Measurements from ENCODE around the gene ZNF500. TPM values are rescaled to one million over a fixed set of nuclear protein-coding genes. Genes with fewer than 3 reads are reported as not detected.

Gene ZNF500
- total and polyA plus RNA-seq, 2 experiments from 2014 or later: 5.8 to 15.3 TPM

DNA sequence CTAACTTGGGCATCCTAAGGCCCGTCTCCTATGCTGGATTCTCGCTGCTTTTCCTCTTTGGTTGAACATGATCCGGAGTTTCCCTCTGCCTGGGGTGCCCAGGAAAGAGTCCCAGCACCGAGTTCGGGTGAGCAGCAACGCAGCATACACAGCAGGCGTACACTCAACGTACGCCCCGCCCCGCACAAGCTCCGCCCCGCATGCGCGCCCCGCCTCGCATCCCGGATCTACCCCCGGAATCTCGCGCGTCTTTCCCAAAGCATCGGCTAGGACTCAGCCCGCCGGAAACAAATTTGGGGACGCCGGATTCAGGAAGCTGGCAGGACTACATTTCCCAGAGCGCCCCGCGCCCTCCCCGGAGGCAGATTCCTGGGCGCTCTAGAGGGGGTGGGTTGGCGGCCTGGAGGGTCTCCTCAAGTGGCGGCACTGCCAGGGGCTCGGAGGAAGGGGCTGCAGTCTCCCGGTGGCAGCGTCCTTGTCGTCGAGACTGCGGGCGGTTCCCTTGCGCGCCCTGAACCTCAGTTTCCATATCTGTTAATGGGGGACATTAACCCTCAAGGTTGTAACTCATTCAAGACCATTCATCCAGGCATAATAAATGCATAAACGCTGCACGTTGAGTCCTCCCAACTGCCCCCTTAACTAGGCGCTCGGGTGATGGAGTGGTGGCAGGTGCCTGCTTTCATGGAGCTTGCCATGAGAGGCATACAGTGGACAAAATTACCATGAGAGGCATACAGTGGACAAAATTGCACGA is 1.8 kb upstream of the ZNF500 start:
- peaks cover 17% of the 10 kb centered on the region; the same call in 1 of the 2 replicates for H3F3A ChIP-seq (replicated peaks; ENCODE audit: low read depth)
- no peaks in the 10 kb centered on the region for H3K27me3 ChIP-seq (ENCODE audit: insufficient read depth)
- Mint-ChIP-seq H3K27ac (peak overlapping the region; percentile 88), H3K4me3 (peak overlapping the region; percentile 80), H3K4me1 (peaks cover 23% of the 10 kb centered on the region), H3K9me3 (no peaks in the 10 kb centered on the region), H3K36me3 (ENCODE audit: low read depth) (peaks cover 15% of the 10 kb centered on the region), H3K27me3 (ENCODE audit: insufficient read depth, low read depth, poor library complexity) (peaks cover 13% of the 10 kb centered on the region)
- peak; percentile 99 for DNase-seq (ENCODE audit: low spot score)
- H3K27ac ChIP-seq (ENCODE audit: low read depth): peak overlapping the region; percentile 98; the same call in 1 of the 2 replicates
- peaks cover 19% of the 10 kb centered on the region for H3K4me1 ChIP-seq (ENCODE audit: insufficient read depth)
- H3K36me3 ChIP-seq (ENCODE audit: insufficient read depth): no peaks in the 10 kb centered on the region
- ATAC-seq: peak; percentile 72
- H3K4me2 ChIP-seq: peak overlapping the region; percentile 89
- H3K4me3 ChIP-seq: peak overlapping the region; percentile 94
- no peaks in the 10 kb centered on the region for H4K20me1 ChIP-seq (replicated peaks; ENCODE audit: insufficient read depth)
- H3K79me2 ChIP-seq (replicated peaks; ENCODE audit: insufficient read depth): peaks cover 17% of the 10 kb centered on the region
- H3K9me2 ChIP-seq (ENCODE audit: insufficient read depth): no peaks in the 10 kb centered on the region
- peak overlapping the region; percentile 90 for H2AFZ ChIP-seq
- peak; percentile 57 for TF ChIP-seq CREB1 (CRISPR knock-in tag; IDR thresholded peaks at IDR 0.05; ENCODE audit: low read depth)
- TF ChIP-seq, protein P1, sequence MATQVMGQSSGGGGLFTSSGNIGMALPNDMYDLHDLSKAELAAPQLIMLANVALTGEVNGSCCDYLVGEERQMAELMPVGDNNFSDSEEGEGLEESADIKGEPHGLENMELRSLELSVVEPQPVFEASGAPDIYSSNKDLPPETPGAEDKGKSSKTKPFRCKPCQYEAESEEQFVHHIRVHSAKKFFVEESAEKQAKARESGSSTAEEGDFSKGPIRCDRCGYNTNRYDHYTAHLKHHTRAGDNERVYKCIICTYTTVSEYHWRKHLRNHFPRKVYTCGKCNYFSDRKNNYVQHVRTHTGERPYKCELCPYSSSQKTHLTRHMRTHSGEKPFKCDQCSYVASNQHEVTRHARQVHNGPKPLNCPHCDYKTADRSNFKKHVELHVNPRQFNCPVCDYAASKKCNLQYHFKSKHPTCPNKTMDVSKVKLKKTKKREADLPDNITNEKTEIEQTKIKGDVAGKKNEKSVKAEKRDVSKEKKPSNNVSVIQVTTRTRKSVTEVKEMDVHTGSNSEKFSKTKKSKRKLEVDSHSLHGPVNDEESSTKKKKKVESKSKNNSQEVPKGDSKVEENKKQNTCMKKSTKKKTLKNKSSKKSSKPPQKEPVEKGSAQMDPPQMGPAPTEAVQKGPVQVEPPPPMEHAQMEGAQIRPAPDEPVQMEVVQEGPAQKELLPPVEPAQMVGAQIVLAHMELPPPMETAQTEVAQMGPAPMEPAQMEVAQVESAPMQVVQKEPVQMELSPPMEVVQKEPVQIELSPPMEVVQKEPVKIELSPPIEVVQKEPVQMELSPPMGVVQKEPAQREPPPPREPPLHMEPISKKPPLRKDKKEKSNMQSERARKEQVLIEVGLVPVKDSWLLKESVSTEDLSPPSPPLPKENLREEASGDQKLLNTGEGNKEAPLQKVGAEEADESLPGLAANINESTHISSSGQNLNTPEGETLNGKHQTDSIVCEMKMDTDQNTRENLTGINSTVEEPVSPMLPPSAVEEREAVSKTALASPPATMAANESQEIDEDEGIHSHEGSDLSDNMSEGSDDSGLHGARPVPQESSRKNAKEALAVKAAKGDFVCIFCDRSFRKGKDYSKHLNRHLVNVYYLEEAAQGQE (IDR thresholded peaks at IDR 0.05; ENCODE audit: unreplicated experiment): no peak
- TF ChIP-seq, protein P2, sequence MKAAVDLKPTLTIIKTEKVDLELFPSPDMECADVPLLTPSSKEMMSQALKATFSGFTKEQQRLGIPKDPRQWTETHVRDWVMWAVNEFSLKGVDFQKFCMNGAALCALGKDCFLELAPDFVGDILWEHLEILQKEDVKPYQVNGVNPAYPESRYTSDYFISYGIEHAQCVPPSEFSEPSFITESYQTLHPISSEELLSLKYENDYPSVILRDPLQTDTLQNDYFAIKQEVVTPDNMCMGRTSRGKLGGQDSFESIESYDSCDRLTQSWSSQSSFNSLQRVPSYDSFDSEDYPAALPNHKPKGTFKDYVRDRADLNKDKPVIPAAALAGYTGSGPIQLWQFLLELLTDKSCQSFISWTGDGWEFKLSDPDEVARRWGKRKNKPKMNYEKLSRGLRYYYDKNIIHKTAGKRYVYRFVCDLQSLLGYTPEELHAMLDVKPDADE (IDR thresholded peaks at IDR 0.05): peak; percentile 92
- TF ChIP-seq, protein P3, sequence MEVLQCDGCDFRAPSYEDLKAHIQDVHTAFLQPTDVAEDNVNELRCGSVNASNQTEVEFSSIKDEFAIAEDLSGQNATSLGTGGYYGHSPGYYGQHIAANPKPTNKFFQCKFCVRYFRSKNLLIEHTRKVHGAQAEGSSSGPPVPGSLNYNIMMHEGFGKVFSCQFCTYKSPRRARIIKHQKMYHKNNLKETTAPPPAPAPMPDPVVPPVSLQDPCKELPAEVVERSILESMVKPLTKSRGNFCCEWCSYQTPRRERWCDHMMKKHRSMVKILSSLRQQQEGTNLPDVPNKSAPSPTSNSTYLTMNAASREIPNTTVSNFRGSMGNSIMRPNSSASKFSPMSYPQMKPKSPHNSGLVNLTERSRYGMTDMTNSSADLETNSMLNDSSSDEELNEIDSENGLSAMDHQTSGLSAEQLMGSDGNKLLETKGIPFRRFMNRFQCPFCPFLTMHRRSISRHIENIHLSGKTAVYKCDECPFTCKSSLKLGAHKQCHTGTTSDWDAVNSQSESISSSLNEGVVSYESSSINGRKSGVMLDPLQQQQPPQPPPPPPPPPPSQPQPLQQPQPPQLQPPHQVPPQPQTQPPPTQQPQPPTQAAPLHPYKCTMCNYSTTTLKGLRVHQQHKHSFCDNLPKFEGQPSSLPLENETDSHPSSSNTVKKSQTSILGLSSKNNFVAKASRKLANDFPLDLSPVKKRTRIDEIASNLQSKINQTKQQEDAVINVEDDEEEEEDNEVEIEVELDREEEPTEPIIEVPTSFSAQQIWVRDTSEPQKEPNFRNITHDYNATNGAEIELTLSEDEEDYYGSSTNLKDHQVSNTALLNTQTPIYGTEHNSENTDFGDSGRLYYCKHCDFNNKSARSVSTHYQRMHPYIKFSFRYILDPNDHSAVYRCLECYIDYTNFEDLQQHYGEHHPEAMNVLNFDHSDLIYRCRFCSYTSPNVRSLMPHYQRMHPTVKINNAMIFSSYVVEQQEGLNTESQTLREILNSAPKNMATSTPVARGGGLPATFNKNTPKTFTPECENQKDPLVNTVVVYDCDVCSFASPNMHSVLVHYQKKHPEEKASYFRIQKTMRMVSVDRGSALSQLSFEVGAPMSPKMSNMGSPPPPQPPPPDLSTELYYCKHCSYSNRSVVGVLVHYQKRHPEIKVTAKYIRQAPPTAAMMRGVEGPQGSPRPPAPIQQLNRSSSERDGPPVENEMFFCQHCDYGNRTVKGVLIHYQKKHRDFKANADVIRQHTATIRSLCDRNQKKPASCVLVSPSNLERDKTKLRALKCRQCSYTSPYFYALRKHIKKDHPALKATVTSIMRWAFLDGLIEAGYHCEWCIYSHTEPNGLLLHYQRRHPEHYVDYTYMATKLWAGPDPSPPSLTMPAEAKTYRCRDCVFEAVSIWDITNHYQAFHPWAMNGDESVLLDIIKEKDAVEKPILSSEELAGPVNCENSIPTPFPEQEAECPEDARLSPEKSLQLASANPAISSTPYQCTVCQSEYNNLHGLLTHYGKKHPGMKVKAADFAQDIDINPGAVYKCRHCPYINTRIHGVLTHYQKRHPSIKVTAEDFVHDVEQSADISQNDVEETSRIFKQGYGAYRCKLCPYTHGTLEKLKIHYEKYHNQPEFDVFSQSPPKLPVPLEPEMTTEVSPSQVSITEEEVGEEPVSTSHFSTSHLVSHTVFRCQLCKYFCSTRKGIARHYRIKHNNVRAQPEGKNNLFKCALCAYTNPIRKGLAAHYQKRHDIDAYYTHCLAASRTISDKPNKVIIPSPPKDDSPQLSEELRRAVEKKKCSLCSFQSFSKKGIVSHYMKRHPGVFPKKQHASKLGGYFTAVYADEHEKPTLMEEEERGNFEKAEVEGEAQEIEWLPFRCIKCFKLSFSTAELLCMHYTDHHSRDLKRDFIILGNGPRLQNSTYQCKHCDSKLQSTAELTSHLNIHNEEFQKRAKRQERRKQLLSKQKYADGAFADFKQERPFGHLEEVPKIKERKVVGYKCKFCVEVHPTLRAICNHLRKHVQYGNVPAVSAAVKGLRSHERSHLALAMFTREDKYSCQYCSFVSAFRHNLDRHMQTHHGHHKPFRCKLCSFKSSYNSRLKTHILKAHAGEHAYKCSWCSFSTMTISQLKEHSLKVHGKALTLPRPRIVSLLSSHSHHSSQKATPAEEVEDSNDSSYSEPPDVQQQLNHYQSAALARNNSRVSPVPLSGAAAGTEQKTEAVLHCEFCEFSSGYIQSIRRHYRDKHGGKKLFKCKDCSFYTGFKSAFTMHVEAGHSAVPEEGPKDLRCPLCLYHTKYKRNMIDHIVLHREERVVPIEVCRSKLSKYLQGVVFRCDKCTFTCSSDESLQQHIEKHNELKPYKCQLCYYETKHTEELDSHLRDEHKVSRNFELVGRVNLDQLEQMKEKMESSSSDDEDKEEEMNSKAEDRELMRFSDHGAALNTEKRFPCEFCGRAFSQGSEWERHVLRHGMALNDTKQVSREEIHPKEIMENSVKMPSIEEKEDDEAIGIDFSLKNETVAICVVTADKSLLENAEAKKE (CRISPR knock-in tag; IDR thresholded peaks at IDR 0.05): no peak
- no peak for TF ChIP-seq NANOG (IDR thresholded peaks at IDR 0.05; ENCODE audit: borderline replicate concordance)
- no peak for TF ChIP-seq ZNF331 (CRISPR knock-in tag; IDR thresholded peaks at IDR 0.05; ENCODE audit: low read depth)
- TF ChIP-seq ZNF114 (CRISPR knock-in tag; IDR thresholded peaks at IDR 0.05): no peak
- no peak for TF ChIP-seq JUNB (IDR thresholded peaks at IDR 0.05; ENCODE audit: unreplicated experiment)
- TF ChIP-seq EZH2phosphoT487 (IDR thresholded peaks at IDR 0.05; ENCODE audit: unreplicated experiment): no peak
- peak; percentile 81 for TF ChIP-seq POLR2AphosphoS5 (IDR thresholded peaks at IDR 0.05; ENCODE audit: low read depth)

Measured in GM23338 (cell line).